ENCODE data around the gene TNS3. TPM values are rescaled to one million over a fixed set of nuclear protein-coding genes. Genes with fewer than 3 reads are reported as not detected.

TNS3 gene
- total RNA-seq, 1 donor from 2014 or later, result 41.2 TPM

DNA sequence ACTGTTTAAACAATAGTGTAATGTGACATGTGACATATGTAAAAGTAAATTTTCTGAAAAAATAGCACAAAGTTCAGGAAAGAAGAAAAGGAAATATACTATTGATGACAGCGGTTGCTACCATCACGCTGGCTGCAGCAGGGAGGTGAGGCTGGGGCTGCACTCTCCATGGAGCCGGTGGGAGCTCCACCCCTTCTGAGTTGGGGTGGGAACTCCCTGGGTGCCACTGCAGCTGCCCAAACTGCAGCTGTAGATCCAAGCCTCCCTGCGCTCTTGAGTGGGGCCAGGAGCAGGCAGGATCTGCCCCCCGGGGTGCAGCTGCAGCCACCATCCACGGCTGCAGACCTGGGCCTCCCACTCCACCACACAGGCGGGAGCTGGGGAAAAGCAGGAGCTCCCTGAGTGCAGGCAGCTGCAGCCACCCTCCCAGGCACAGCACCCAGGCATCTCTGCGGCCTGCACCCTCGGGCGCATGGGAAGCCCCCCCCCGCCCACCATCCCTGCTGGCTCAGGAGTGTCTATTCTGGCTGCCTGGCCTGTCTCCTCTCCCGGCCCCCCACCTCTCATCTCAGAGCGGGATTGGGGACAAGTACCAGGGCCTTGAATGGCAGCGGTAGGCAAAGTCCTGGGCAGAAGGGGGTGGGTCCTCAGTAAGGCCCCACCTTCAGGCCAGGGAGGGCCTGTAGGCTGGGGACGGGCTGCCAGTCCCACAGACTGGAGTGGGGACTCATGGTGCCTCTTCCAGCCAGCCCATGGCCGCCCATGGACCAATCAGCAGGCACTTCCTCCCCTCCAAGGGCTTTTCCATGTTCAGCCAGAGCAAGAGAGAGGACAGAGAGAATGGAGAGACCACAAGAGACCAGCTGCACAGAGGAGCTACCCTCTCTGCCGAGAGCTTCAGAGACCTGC lies 50.1 kb downstream of the TNS3 start:
- no peak for DNase-seq (ENCODE audit: low read depth)
- H3K4me3 ChIP-seq (ENCODE audit: low read depth, low read length), result no peak overlapping the region
- H3K27me3 ChIP-seq (ENCODE audit: control insufficient read depth, insufficient read depth, low read length), result no peaks in the 10 kb centered on the region
- H3K36me3 ChIP-seq (ENCODE audit: control insufficient read depth, insufficient read depth, low read length), result peaks cover 1% of the 10 kb centered on the region
- TF ChIP-seq CTCF (IDR thresholded peaks at IDR 0.05; ENCODE audit: insufficient read depth, low read length, poor library complexity, severe bottlenecking), result no peak

- peaks cover 1% of the 10 kb centered on the region for H3K36me3 ChIP-seq (ENCODE audit: control insufficient read depth, insufficient read depth, low read length)
- DNase-seq (ENCODE audit: low read depth), result no peak
- no peak for TF ChIP-seq CTCF (IDR thresholded peaks at IDR 0.05; ENCODE audit: insufficient read depth, low read length, poor library complexity, severe bottlenecking)
- H3K4me3 ChIP-seq (ENCODE audit: low read depth, low read length), result no peak overlapping the region
- H3K27me3 ChIP-seq (ENCODE audit: control insufficient read depth, insufficient read depth, low read length), result no peaks in the 10 kb centered on the region
These were observed 51.9 kb downstream of the TNS3 start for GRCh38 chr7:47529826-47530555.

DNA sequence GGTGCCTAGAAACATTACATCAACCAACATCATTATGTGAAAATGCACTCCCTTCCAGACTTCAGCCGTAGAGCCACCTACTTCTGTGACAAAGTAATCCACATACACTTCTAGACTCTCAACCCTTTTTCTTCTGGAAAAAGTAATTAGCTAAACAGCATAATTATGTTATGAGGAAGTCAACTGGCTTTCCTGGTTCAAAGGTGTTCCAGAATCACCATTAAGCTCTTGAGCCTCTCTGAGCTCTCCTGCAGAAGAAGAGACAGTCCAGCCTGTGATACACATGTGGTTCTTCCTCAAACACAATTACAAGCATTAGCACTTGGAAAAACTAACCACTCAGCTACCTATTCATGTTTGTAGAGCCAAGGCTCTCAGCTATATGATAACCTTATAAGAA lies 52.5 kb downstream of the TNS3 start:
- Histone ChIP-seq H3K36me3 (ENCODE audit: control insufficient read depth, insufficient read depth, low read length) (peaks cover 1% of the 10 kb centered on the region), H3K4me3 (ENCODE audit: low read depth, low read length) (no peak overlapping the region), H3K27me3 (ENCODE audit: control insufficient read depth, insufficient read depth, low read length) (no peaks in the 10 kb centered on the region)
- DNase-seq (ENCODE audit: low read depth), result no peak
- no peak for TF ChIP-seq CTCF (IDR thresholded peaks at IDR 0.05; ENCODE audit: insufficient read depth, low read length, poor library complexity, severe bottlenecking)

DNA sequence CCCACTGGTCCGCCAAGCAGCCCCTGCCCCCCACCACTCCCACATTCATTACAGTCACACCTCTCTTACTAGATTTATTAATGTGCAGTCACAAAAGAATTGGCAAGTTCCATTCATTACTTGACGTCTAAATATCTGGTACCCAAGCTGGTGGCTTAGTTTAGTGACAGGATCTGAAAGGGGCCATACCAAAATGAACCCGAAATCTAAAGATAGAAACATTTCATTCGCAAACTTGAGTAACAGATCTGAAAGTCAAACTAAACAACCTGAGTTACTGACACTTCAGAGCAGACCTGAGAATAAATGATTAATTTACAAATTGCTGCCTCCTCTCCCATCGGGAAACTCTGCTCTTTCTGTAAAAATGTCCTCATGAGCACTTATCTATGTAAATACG lies 53.4 kb downstream of the TNS3 start:
- no peak for TF ChIP-seq CTCF (IDR thresholded peaks at IDR 0.05; ENCODE audit: insufficient read depth, low read length, poor library complexity, severe bottlenecking)

DNA sequence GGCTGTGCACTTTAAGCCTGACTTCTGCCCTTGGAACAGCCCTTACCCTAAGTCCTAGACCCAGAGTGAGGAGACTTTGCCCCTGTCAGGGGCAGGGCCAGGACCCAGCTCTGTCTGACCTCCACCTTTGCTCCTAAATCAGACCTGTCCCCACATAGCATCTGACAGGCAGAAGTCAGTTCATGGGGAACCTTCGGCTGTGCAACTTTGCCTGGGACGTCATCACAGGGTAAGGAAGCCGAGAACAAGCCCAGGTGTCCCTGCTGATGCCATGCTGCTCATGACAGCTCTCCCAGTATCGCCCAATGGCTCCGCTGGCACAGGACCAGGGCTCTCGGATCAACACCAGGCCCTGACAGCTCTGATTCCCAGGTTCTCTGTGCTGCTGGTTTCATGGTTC lies 55.4 kb downstream of the TNS3 start:
- DNase-seq (ENCODE audit: low read depth), result no peak
- Histone ChIP-seq H3K27me3 (ENCODE audit: control insufficient read depth, insufficient read depth, low read length) (no peaks in the 10 kb centered on the region), H3K4me3 (ENCODE audit: low read depth, low read length) (no peak overlapping the region), H3K36me3 (ENCODE audit: control insufficient read depth, insufficient read depth, low read length) (peaks cover 1% of the 10 kb centered on the region)
- TF ChIP-seq CTCF (IDR thresholded peaks at IDR 0.05; ENCODE audit: insufficient read depth, low read length, poor library complexity, severe bottlenecking), result no peak

More for the DNA sequence above, 53.4 kb downstream of the TNS3 start:
- Histone ChIP-seq H3K36me3 (ENCODE audit: control insufficient read depth, insufficient read depth, low read length) (peaks cover 1% of the 10 kb centered on the region), H3K27me3 (ENCODE audit: control insufficient read depth, insufficient read depth, low read length) (no peaks in the 10 kb centered on the region), H3K4me3 (ENCODE audit: low read depth, low read length) (no peak overlapping the region)
- DNase-seq (ENCODE audit: low read depth), result no peak
